Measurements from ENCODE around the gene POLDIP2.
A peak's percentile ranks its signal among the peaks of the same experiment; 100 is the strongest.

POLDIP2 gene

DNA sequence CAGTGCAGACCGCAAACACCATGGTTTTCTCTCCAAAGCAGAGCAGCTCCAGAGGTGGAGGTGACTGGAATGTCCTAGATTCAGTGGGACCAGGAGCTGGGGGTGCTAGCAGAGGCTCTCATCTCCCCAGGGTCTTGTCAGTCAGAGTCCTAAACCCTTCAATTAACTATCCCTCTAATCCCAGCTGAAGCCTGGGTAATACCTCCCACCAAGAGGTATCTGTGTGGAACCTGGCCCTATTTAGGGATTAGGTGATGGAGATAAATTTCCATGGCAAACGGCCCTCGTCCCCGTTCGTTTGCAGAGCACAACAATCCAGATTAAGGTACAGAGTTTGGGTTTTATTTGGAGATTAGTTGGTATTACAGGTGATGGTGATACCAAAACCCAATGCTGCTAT is 5.9 kb upstream of the POLDIP2 start:
- H3K27ac ChIP-seq = no peak overlapping the region
- TF ChIP-seq, protein P1, sequence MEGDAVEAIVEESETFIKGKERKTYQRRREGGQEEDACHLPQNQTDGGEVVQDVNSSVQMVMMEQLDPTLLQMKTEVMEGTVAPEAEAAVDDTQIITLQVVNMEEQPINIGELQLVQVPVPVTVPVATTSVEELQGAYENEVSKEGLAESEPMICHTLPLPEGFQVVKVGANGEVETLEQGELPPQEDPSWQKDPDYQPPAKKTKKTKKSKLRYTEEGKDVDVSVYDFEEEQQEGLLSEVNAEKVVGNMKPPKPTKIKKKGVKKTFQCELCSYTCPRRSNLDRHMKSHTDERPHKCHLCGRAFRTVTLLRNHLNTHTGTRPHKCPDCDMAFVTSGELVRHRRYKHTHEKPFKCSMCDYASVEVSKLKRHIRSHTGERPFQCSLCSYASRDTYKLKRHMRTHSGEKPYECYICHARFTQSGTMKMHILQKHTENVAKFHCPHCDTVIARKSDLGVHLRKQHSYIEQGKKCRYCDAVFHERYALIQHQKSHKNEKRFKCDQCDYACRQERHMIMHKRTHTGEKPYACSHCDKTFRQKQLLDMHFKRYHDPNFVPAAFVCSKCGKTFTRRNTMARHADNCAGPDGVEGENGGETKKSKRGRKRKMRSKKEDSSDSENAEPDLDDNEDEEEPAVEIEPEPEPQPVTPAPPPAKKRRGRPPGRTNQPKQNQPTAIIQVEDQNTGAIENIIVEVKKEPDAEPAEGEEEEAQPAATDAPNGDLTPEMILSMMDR (IDR thresholded peaks at IDR 0.05) = no peak
- no peak for TF ChIP-seq ZFX (IDR thresholded peaks at IDR 0.05; ENCODE audit: borderline replicate concordance)

DNA sequence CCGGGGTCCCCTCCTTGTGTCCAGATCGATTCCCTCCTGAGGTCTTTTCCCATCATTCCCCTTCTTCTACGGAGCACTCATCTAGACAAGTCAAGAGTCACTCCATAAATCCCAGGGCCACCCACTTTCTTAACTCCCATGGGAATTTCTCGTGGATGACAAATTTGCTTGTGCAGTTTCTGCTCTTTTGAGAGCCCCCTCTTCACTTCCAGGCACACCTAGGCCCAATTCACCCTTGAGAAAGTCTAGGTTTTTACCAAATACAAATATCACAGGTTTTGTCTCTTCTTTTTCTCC is 522 bp upstream of the POLDIP2 start:
- H3K27ac ChIP-seq = peak overlapping the region; percentile 66
- TF ChIP-seq ZFX (IDR thresholded peaks at IDR 0.05; ENCODE audit: borderline replicate concordance) = no peak
- TF ChIP-seq, protein P1 (IDR thresholded peaks at IDR 0.05) = no peak

GRCh38 chr17:28350271-28350670 is 7.1 kb downstream of the POLDIP2 start:
- H3K27ac ChIP-seq = no peak overlapping the region
- TF ChIP-seq, protein P1 (IDR thresholded peaks at IDR 0.05) = no peak
- TF ChIP-seq ZFX (IDR thresholded peaks at IDR 0.05; ENCODE audit: borderline replicate concordance) = no peak

DNA sequence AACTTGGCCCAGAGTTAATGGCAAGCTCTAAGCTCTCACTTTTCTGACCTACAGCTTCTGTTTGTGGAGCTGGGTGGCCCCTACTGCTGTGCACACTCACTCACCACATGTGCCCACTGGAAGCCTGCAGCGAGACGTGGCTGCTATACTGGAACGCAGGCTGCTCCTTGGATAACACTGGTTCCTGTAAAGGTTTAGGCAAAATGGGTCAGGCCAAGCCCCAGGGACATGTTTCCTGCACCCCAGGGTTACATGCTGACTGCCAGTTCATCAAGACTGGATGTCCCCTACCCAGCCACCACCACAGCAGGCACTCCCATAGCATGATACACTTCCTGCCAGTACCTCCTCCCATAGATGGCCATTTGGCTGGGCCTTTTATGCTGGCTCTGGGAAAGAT is 8.3 kb downstream of the POLDIP2 start:
- no peak overlapping the region for H3K27ac ChIP-seq
- no peak for TF ChIP-seq ZFX (IDR thresholded peaks at IDR 0.05; ENCODE audit: borderline replicate concordance)
- TF ChIP-seq, protein P1 (IDR thresholded peaks at IDR 0.05) = no peak

GRCh38 chr17:28347261-28347891 is 10.0 kb downstream of the POLDIP2 start:
- TF ChIP-seq, protein P1 (IDR thresholded peaks at IDR 0.05) = no peak
- TF ChIP-seq ZFX (IDR thresholded peaks at IDR 0.05; ENCODE audit: borderline replicate concordance) = no peak
- no peak overlapping the region for H3K27ac ChIP-seq

DNA sequence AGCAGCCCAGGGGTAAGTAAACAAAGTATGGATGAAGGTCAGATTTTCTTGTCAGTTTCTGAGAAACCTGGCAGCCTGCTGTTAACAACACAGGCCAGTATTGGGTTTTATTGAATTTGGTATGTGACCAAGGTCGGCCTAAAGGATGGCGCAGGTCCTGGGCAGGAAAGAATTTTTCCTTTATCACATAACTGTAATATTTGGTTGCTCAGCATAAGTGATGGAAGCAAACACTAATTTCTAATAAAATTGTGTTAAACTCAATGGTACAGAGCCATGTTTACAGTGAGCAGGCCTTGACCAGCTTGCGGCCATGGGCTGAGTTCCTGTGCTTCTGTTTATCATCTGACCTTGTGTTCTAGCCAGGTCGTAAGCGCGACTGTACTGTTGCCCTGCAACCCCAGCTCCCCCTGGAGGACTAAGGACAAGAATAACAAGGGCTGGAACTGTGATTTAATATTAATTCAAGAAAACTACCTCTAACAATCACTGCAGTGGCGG is 10.5 kb downstream of the POLDIP2 start:
- TF ChIP-seq, protein P1 (IDR thresholded peaks at IDR 0.05) = peak; percentile 28
- no peak for TF ChIP-seq ZFX (IDR thresholded peaks at IDR 0.05; ENCODE audit: borderline replicate concordance)
- peak overlapping the region; percentile 30; the same call in 1 of the 2 replicates for H3K27ac ChIP-seq

GRCh38 chr17:28346199-28346580 is 11.1 kb downstream of the POLDIP2 start:
- TF ChIP-seq, protein P1 (IDR thresholded peaks at IDR 0.05) = no peak
- TF ChIP-seq ZFX (IDR thresholded peaks at IDR 0.05; ENCODE audit: borderline replicate concordance) = no peak
- peak overlapping the region; percentile 30; the same call in 1 of the 2 replicates for H3K27ac ChIP-seq

Data from 22Rv1 (cell line).